Karpas-422 (cell line): ENCODE results near the gene GINS2. TPM values are rescaled to one million over a fixed set of nuclear protein-coding genes. Genes with fewer than 3 reads are reported as not detected.

Source experiments
- DNase-seq: peaks from one replicate; pipeline ENCODE4 v3.0.0-alpha.2; 2015
- H2AFZ ChIP-seq: fragments of 200-600 bp; sonication (generic); 2 replicates; pipeline ENCODE4 v1.6.1; 2014; ENCODE audit warnings: antibody characterized with exemption, low read length, mixed read lengths
- H3K27ac ChIP-seq: fragments of 200-600 bp; sonication (generic); 2 replicates; pipeline ENCODE4 v1.5.1; 2014; ENCODE audit warnings: mild to moderate bottlenecking, low read length, moderate library complexity
- H3K27me3 ChIP-seq: fragments of 200-600 bp; sonication (generic); 2 replicates; pipeline ENCODE4 v1.6.1; 2014; ENCODE audit warnings: low read length, mixed read lengths
- H3K36me3 ChIP-seq: fragments of 200-600 bp; sonication (generic); 2 replicates; pipeline ENCODE4 v1.6.1; 2014; ENCODE audit warnings: low read length, mixed read lengths; ENCODE audit not compliant: insufficient read depth
- H3K4me1 ChIP-seq: fragments of 200-600 bp; sonication (generic); 2 replicates; pipeline ENCODE4 v1.6.1; 2014; ENCODE audit warnings: mild to moderate bottlenecking, low read length, mixed read lengths
- H3K4me2 ChIP-seq: fragments of 200-600 bp; sonication (generic); 2 replicates; pipeline ENCODE4 v1.6.1; 2014; ENCODE audit warnings: low read length, low read depth, mild to moderate bottlenecking; ENCODE audit not compliant: poor library complexity, severe bottlenecking
- H3K4me3 ChIP-seq: fragments of 200-600 bp; sonication (generic); 2 replicates; pipeline ENCODE4 v1.5.1; 2014; ENCODE audit warnings: mild to moderate bottlenecking, antibody characterized with exemption, low read length, mixed read lengths
- H3K79me2 ChIP-seq: fragments of 200-600 bp; sonication (generic); 2 replicates; pipeline ENCODE4 v1.6.1; 2014; ENCODE audit warnings: mild to moderate bottlenecking, low read length, mixed read lengths
- H3K9ac ChIP-seq: fragments of 200-600 bp; sonication (generic); 2 replicates; pipeline ENCODE4 v1.6.0; 2014; ENCODE audit warnings: low read length
- H3K9me2 ChIP-seq: fragments of 200-600 bp; sonication (generic), shearing (Covaris generic); replicated peaks from 2 replicates; pipeline ENCODE4 v1.6.0; 2014; ENCODE audit warnings: mild to moderate bottlenecking, low read length, moderate library complexity; ENCODE audit not compliant: insufficient read depth
- H3K9me3 ChIP-seq: fragments of 300-700, 200-600 bp; sonication (generic); 2 replicates; pipeline ENCODE4 v1.6.1; 2014; ENCODE audit warnings: low read length, mixed read lengths
- H4K20me1 ChIP-seq: fragments of 200-600 bp; sonication (generic); 2 replicates; pipeline ENCODE4 v1.6.1; 2014; ENCODE audit warnings: mild to moderate bottlenecking, antibody characterized with exemption, low read length, low read depth; ENCODE audit not compliant: insufficient read depth
- total RNA-seq: library from RNA; depleted of rRNA; stranded (reverse); fragments of >200 nt; shearing (Covaris generic); gene quantifications from 2 replicates; pipeline ENCODE4 v1.2.3, GENCODE V29; 2014; ENCODE audit warnings: low replicate concordance

Gene GINS2
- total RNA-seq, 1 experiment from 2014 or later: 14.2 TPM

DNA sequence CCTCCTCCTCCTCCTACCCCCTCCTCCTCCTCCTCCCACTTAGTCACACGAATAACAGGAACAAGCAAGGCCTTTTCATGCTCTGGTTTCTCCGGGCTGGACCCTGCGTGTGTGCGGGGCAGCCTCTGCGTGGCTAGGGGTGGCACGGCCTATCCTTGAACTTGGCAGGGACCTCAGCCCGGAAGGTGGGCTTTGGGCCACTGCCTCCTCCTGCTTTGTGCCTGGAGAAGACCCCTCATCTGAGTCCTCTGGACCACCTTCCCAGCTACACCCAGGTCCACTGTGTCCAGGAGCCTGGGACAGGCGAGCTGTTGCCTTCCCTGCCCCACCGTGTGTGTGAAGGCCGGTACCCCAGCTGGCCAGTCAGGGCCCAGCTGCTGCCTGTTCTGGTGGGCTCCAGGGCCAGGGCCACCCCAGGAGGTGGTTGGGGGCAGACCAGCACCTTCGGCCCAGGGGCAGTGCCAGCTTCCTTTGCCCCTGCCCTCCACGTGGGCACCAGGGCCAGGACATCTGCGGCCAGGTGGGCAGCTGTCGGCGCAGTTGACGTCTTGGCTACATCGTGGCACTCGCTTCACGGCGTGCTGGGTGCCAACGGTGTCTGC is 35.4 kb downstream of the GINS2 start:
- Histone ChIP-seq H3K79me2 (no peaks in the 10 kb centered on the region), H3K9ac (no peak overlapping the region), H4K20me1 (0 out of 2 replicates have a peak, but pooled peaks cover 15% of the 10 kb centered on the region)

GRCh38 chr16:85652431-85653221 is 36.1 kb downstream of the GINS2 start:
- no peaks in the 10 kb centered on the region for H3K36me3 ChIP-seq
- no peak overlapping the region for H2AFZ ChIP-seq
- no peak overlapping the region for H3K9ac ChIP-seq
- H3K9me2 ChIP-seq: no peaks in the 10 kb centered on the region
- no peaks in the 10 kb centered on the region for H3K27me3 ChIP-seq
- DNase-seq: peak; percentile 50
- 0 out of 2 replicates have a peak, but pooled peaks cover 15% of the 10 kb centered on the region for H4K20me1 ChIP-seq
- H3K27ac ChIP-seq: no peak overlapping the region
- no peak overlapping the region for H3K4me2 ChIP-seq
- H3K4me1 ChIP-seq: peaks cover 24% of the 10 kb centered on the region
- no peaks in the 10 kb centered on the region for H3K79me2 ChIP-seq
- no peaks in the 10 kb centered on the region for H3K9me3 ChIP-seq
- H3K4me3 ChIP-seq: no peak overlapping the region

More for the DNA sequence above, 35.4 kb downstream of the GINS2 start:
- Histone ChIP-seq H3K27ac (no peak overlapping the region), H3K4me3 (no peak overlapping the region), H3K27me3 (no peaks in the 10 kb centered on the region), H3K9me2 (no peaks in the 10 kb centered on the region), H2AFZ (no peak overlapping the region), H3K9me3 (no peaks in the 10 kb centered on the region), H3K4me1 (peaks cover 24% of the 10 kb centered on the region), H3K4me2 (no peak overlapping the region), H3K36me3 (no peaks in the 10 kb centered on the region)
- no peak for DNase-seq

DNA sequence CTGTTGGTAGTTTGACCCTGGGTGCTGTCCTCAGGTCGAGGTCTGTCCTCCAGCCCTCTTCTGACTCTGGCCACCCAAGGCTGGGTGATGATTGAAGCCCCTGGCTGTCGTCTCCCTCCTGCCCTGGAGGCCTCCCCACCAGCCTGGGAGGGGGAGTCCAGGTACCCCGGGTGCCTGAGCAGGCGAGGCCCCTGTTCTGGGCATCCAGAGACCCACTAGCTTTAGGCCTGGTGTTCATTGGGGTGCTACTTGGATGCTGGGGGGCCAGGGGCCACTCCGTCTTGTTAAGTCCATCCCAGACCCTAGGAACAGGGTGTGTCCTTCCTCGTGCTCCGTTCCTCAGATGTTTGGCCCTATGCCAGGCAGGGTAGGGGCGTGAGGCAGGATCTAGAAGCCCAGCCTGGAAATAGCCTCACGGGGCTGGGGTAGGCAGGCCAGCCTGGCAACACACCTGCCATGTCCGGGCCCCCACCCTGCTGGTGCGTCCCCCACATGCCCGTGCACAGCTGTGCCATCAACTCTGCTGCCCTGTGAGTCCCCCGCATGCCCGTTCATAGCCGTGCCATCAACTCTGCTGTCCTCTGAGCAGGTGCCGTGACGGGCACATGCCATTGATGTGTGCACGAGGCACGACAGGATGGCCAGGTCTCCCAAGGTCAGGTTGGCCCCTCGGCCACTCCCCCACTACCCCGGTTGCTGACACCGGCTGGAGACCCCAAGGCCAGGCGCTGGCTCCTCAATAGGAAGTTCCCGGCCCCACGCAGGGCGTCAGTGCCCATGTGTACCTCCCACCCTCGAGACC is 36.9 kb downstream of the GINS2 start:
- peaks cover 24% of the 10 kb centered on the region for H3K4me1 ChIP-seq

DNA sequence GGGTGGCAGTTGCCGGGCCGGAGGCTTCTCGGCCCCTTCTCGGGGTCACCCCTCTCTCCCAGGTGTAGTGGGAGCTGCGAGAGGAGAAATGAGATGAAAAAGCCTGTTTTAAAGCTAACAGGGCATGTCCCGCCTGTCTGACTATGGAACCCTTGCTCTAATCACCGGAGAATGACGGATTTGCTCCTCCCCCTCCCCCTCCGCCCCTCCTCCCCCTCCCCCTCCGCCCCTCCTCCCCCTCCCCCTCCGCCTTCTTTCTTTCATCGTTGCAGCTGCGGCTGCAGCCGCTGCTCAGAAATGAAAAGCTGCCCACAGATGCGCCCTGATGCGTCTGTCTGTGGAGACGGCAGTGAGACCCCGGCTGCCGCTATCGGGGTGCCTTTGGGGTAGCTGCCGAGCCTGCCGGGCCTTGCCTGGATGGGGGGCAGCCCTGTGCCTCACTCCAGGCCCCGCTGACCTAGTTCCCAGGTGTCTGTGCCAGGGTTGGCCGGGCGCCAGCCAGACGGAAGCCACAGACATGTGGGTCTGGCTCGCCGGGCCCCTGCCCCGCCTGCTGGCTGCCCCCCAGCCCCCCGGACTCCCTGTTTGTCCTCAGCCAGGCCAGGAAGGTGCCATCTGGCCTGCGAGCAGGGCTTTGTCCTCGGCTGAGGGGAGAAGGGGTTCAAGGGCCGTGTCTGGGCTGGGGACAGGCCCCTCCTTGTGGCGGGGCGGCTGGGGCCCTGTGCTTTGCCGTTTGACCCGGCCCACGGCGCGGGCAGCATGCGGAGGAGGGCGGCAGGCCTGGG is 37.7 kb downstream of the GINS2 start:
- H3K9me2 ChIP-seq: no peaks in the 10 kb centered on the region
- no peak overlapping the region for H3K27ac ChIP-seq
- no peak overlapping the region for H3K4me2 ChIP-seq
- H3K9ac ChIP-seq: no peak overlapping the region
- H3K4me1 ChIP-seq: peaks cover 24% of the 10 kb centered on the region
- H2AFZ ChIP-seq: no peak overlapping the region
- H3K9me3 ChIP-seq: no peaks in the 10 kb centered on the region
- no peak for DNase-seq
- no peaks in the 10 kb centered on the region for H3K36me3 ChIP-seq
- no peak overlapping the region for H3K4me3 ChIP-seq
- H3K79me2 ChIP-seq: no peaks in the 10 kb centered on the region
- 0 out of 2 replicates have a peak, but pooled peaks cover 15% of the 10 kb centered on the region for H4K20me1 ChIP-seq
- H3K27me3 ChIP-seq: no peaks in the 10 kb centered on the region

More for the DNA sequence above, 36.9 kb downstream of the GINS2 start:
- H4K20me1 ChIP-seq: 0 out of 2 replicates have a peak, but pooled peaks cover 11% of the 10 kb centered on the region
- no peak overlapping the region for H3K27ac ChIP-seq
- H3K4me3 ChIP-seq: no peak overlapping the region
- no peaks in the 10 kb centered on the region for H3K9me2 ChIP-seq
- DNase-seq: no peak
- no peaks in the 10 kb centered on the region for H3K27me3 ChIP-seq
- H3K79me2 ChIP-seq: no peaks in the 10 kb centered on the region
- no peaks in the 10 kb centered on the region for H3K36me3 ChIP-seq
- H2AFZ ChIP-seq: no peak overlapping the region
- H3K9ac ChIP-seq: no peak overlapping the region
- no peaks in the 10 kb centered on the region for H3K9me3 ChIP-seq
- H3K4me2 ChIP-seq: no peak overlapping the region

GRCh38 chr16:85650135-85650843 is 38.5 kb downstream of the GINS2 start:
- no peak for DNase-seq
- peak overlapping the region; percentile 55 for H3K4me2 ChIP-seq
- no peak overlapping the region for H3K27ac ChIP-seq
- 0 out of 2 replicates have a peak, but pooled peaks cover 15% of the 10 kb centered on the region for H4K20me1 ChIP-seq
- no peaks in the 10 kb centered on the region for H3K79me2 ChIP-seq
- peaks cover 24% of the 10 kb centered on the region for H3K4me1 ChIP-seq
- no peaks in the 10 kb centered on the region for H3K36me3 ChIP-seq
- H2AFZ ChIP-seq: no peak overlapping the region
- no peaks in the 10 kb centered on the region for H3K9me2 ChIP-seq
- no peaks in the 10 kb centered on the region for H3K9me3 ChIP-seq
- no peak overlapping the region for H3K4me3 ChIP-seq
- no peaks in the 10 kb centered on the region for H3K27me3 ChIP-seq
- H3K9ac ChIP-seq: no peak overlapping the region

GRCh38 chr16:85649411-85650134 is 39.2 kb downstream of the GINS2 start:
- Histone ChIP-seq H3K9me2 (no peaks in the 10 kb centered on the region), H4K20me1 (0 out of 2 replicates have a peak, but pooled peaks cover 15% of the 10 kb centered on the region), H3K4me2 (peak overlapping the region; percentile 55), H3K36me3 (no peaks in the 10 kb centered on the region), H2AFZ (no peak overlapping the region), H3K79me2 (no peaks in the 10 kb centered on the region), H3K4me1 (peaks cover 24% of the 10 kb centered on the region), H3K27ac (no peak overlapping the region), H3K9me3 (no peaks in the 10 kb centered on the region), H3K9ac (no peak overlapping the region), H3K27me3 (no peaks in the 10 kb centered on the region), H3K4me3 (no peak overlapping the region)
- no peak for DNase-seq

DNA sequence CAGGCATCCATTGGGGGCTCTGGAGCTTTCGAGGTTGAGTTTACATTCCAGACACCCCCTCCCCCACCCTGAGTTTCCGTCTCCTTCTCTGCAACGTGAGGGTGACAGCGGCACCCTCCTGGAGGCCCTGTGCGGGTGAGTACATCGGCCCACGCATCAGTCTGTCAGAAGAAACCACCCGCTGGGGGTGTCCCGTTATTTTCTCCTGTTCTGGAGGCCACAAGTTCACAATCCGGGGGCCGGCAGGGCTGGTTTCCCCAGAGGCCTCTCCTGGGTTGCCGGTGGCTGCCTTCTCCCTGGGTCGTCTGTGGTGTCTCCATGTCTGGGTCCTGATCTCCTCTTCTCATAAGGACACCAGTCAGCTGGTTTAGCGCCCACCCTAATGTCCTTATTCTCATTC is 39.9 kb downstream of the GINS2 start:
- Histone ChIP-seq H4K20me1 (0 out of 2 replicates have a peak, but pooled peaks cover 15% of the 10 kb centered on the region), H3K27me3 (no peaks in the 10 kb centered on the region), H3K4me2 (no peak overlapping the region), H3K4me1 (peaks cover 24% of the 10 kb centered on the region), H3K36me3 (no peaks in the 10 kb centered on the region), H3K9me3 (no peaks in the 10 kb centered on the region), H3K9ac (no peak overlapping the region), H3K79me2 (no peaks in the 10 kb centered on the region), H3K27ac (no peak overlapping the region), H3K9me2 (no peaks in the 10 kb centered on the region), H3K4me3 (no peak overlapping the region), H2AFZ (no peak overlapping the region)
- DNase-seq: no peak
